ENCODE measurements around the gene PTGIR. TPM values are rescaled to one million over a fixed set of nuclear protein-coding genes. Genes with fewer than 3 reads are reported as not detected.

The PTGIR gene
- total and polyA plus RNA-seq, 3 experiments from 2014 or later, result 17.7 to 18.4 TPM; not detected in 1

DNA sequence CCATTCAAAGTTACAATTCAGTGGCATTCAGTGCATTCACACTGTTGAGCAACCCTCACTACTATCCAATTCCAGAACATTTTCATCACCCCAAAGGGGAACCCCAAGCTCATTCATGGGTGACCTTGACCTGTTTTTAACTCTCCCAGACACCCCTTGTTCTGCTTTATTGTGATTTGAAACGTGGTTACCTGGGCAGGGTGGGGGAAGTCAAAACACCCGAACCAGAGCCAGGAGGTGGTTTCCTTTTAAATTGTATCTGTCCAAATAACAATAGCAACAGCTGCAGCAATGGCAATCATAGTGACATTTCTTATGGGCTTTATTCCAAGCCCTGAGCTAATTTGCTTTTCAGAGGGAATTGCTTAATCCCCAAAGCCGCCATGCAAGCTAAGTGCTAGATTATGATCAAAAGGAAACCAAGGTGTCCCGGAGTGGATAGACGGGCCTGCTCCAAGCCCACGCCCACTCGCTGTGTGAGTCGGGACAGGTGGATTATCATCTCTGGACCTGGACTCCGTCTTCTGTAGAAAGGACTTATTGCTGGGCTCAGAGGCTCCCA is 6.1 kb downstream of the PTGIR start:
- Histone ChIP-seq H3K4me1 (ENCODE audit: insufficient read depth, low read length) (peaks cover 74% of the 10 kb centered on the region), H3K36me3 (ENCODE audit: insufficient read depth, low read length) (no peaks in the 10 kb centered on the region), H3K9me3 (ENCODE audit: low read length) (no peaks in the 10 kb centered on the region), H3K27me3 (ENCODE audit: insufficient read depth, low read length, poor library complexity, severe bottlenecking) (no peaks in the 10 kb centered on the region), H3K4me3 (ENCODE audit: low read length) (no peak overlapping the region), H3K27ac (ENCODE audit: low read depth, low read length) (no peak overlapping the region)
- ChIA-PET POLR2A (no interaction called here), CTCF (interaction anchor here (0.8 to 2.4 kb wide), 2 partner anchors 43 to 110 kb away, joined by 3 to 9 read pairs; partner anchors contain the start of gene DACT3)
- H3K27ac Mint-ChIP-seq, result peak overlapping the region in 1 of 8 donors; percentile 23
- no peaks in the 10 kb centered on the region for H3K36me3 Mint-ChIP-seq
- H3K27me3 Mint-ChIP-seq, result peaks cover 0 to 12% of the 10 kb centered on the region in 2 donors
- peak overlapping the region in 1 of 7 donors; percentile 48 for H3K4me3 Mint-ChIP-seq
- H3K9me3 Mint-ChIP-seq, result no peaks in the 10 kb centered on the region
- peaks cover 19 to 35% (median 22%) of the 10 kb centered on the region in 3 donors for H3K4me1 Mint-ChIP-seq
- DNase-seq, result peak in 1 of 5 donors; percentile 32

GRCh38 chr19:46617601-46618000 is 7.3 kb downstream of the PTGIR start:
- DNase-seq, result peak in 1 of 5 donors; percentile 20
- Histone ChIP-seq H3K4me3 (ENCODE audit: low read length) (no peak overlapping the region), H3K27me3 (ENCODE audit: insufficient read depth, low read length, poor library complexity, severe bottlenecking) (no peaks in the 10 kb centered on the region), H3K9me3 (ENCODE audit: low read length) (no peaks in the 10 kb centered on the region), H3K36me3 (ENCODE audit: insufficient read depth, low read length) (no peaks in the 10 kb centered on the region), H3K4me1 (ENCODE audit: insufficient read depth, low read length) (peaks cover 79% of the 10 kb centered on the region), H3K27ac (ENCODE audit: low read depth, low read length) (no peak overlapping the region)
- Mint-ChIP-seq H3K9me3 (no peaks in the 10 kb centered on the region), H3K36me3 (no peaks in the 10 kb centered on the region), H3K4me3 (no peak overlapping the region), H3K4me1 (peaks cover 21 to 38% (median 26%) of the 10 kb centered on the region in 3 donors), H3K27ac (no peak overlapping the region), H3K27me3 (peaks cover 0 to 12% of the 10 kb centered on the region in 2 donors)
- ChIA-PET CTCF (interaction anchor here (0.6 to 3.2 kb wide), 5 partner anchors 14 to 881 kb away, joined by 3 to 13 read pairs (median 3); no protein-coding TSS in a partner anchor), POLR2A (interaction anchor here (0.7 kb wide), 1 partner anchor 62 kb away, joined by 3 read pairs; no protein-coding TSS in a partner anchor)

DNA sequence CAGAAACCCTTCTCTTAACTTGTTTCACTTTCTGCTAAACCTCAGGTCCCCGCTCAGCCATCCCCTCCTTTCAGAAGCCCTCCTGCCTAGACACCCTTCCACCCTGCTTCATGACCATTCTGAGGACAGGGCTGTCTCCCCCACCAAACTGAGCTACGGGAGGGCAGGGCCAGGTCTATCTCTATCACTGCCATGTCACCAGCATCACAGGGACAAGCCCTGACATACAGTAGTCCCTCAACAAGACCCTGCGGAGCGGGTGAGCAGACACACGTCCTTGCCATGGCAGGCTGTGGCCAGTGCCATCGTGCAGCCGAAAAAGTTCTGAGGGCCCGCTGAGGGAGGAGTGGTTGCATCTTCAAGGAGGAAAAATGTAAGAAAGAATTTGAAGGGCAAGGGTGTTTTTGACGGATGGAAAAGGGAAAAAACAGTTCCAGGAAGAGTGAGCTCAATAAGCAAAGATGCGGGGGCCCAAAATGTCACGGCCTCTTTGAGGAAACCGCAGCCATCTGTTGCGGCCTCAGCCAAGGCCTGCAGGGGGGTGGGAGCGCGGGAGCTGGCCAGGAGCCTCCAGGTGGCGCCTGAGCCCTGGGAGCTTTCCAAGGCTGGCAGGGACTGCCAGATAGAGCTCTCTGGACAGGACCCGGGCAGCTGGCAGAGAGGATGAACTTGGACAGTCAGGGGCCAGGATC is 8.1 kb downstream of the PTGIR start:
- H3K4me3 ChIP-seq (ENCODE audit: low read length), result no peak overlapping the region
- H3K4me1 Mint-ChIP-seq, result peaks cover 29 to 42% (median 34%) of the 10 kb centered on the region in 3 donors
- H3K4me1 ChIP-seq (ENCODE audit: insufficient read depth, low read length), result peaks cover 79% of the 10 kb centered on the region
- H3K9me3 Mint-ChIP-seq, result no peaks in the 10 kb centered on the region
- ChIA-PET CTCF (interaction anchor here (0.8 to 3.2 kb wide), 4 partner anchors 14 to 45 kb away, joined by 3 to 13 read pairs (median 4); no protein-coding TSS in a partner anchor), POLR2A (no interaction called here)
- H3K36me3 Mint-ChIP-seq, result no peaks in the 10 kb centered on the region
- H3K36me3 ChIP-seq (ENCODE audit: insufficient read depth, low read length), result no peaks in the 10 kb centered on the region
- peak overlapping the region in 2 of 7 donors; percentile 52 to 68 for H3K4me3 Mint-ChIP-seq
- H3K27me3 Mint-ChIP-seq, result peaks cover 0 to 6% of the 10 kb centered on the region in 2 donors
- H3K27ac Mint-ChIP-seq, result peak overlapping the region in 3 of 8 donors; percentile 11 to 85 (median 70)
- no peaks in the 10 kb centered on the region for H3K9me3 ChIP-seq (ENCODE audit: low read length)
- no peak overlapping the region for H3K27ac ChIP-seq (ENCODE audit: low read depth, low read length)
- no peaks in the 10 kb centered on the region for H3K27me3 ChIP-seq (ENCODE audit: insufficient read depth, low read length, poor library complexity, severe bottlenecking)
- peak in 1 of 5 donors; percentile 35 for DNase-seq

DNA sequence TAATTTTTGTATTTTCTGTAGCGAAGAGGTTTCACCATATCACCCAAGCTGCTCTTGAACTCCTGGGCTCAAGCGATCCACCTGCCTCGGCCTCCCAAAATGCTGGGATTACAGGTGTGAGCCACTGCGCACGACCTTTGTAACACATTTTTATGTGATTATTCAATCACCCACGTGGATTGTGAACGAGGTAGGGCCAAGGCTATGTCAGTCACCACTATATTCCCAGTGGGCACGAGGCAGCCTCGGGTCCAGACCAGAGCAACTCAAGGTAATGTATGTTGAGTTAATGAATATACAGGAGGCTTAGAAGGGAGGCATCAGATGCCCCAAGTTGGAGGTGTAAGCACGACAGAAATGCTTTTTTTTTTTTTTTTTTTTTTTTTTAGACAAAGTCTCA is 8.9 kb downstream of the PTGIR start:
- Histone ChIP-seq H3K9me3 (ENCODE audit: low read length) (no peaks in the 10 kb centered on the region), H3K36me3 (ENCODE audit: insufficient read depth, low read length) (no peaks in the 10 kb centered on the region), H3K4me1 (ENCODE audit: insufficient read depth, low read length) (peaks cover 79% of the 10 kb centered on the region), H3K27me3 (ENCODE audit: insufficient read depth, low read length, poor library complexity, severe bottlenecking) (no peaks in the 10 kb centered on the region), H3K27ac (ENCODE audit: low read depth, low read length) (no peak overlapping the region), H3K4me3 (ENCODE audit: low read length) (no peak overlapping the region)
- no peak overlapping the region for H3K4me3 Mint-ChIP-seq
- peaks cover 0 to 3% of the 10 kb centered on the region in 2 donors for H3K27me3 Mint-ChIP-seq
- CTCF ChIA-PET, result interaction anchor here (0.7 to 3.2 kb wide), 4 partner anchors 21 to 113 kb away, joined by 3 to 13 read pairs (median 4); partner anchors contain the start of gene GNG8
- peaks cover 0 to 2% (median 0%) of the 10 kb centered on the region in 3 donors for H3K36me3 Mint-ChIP-seq
- H3K27ac Mint-ChIP-seq, result no peak overlapping the region
- DNase-seq, result peak in 1 of 5 donors; percentile 30
- peaks cover 35 to 50% (median 42%) of the 10 kb centered on the region in 3 donors for H3K4me1 Mint-ChIP-seq
- H3K9me3 Mint-ChIP-seq, result no peaks in the 10 kb centered on the region
- POLR2A ChIA-PET, result no interaction called here

- peaks cover 0 to 3% of the 10 kb centered on the region in 2 donors for H3K27me3 Mint-ChIP-seq
- peaks cover 0 to 17% (median 2%) of the 10 kb centered on the region in 3 donors for H3K36me3 Mint-ChIP-seq
- H3K4me1 ChIP-seq (ENCODE audit: insufficient read depth, low read length), result peaks cover 80% of the 10 kb centered on the region
- peaks cover 5% of the 10 kb centered on the region for H3K36me3 ChIP-seq (ENCODE audit: insufficient read depth, low read length)
- H3K4me1 Mint-ChIP-seq, result peaks cover 39 to 56% (median 48%) of the 10 kb centered on the region in 3 donors
- no peaks in the 10 kb centered on the region for H3K9me3 Mint-ChIP-seq
- POLR2A ChIA-PET, result interaction anchor here (0.8 to 1.5 kb wide), 3 partner anchors 13 to 219 kb away, joined by 3 to 10 read pairs (median 3); partner anchors contain the start of genes CALM3 and DACT3
- H3K27me3 ChIP-seq (ENCODE audit: insufficient read depth, low read length, poor library complexity, severe bottlenecking), result no peaks in the 10 kb centered on the region
- no peak overlapping the region for H3K27ac ChIP-seq (ENCODE audit: low read depth, low read length)
- CTCF ChIA-PET, result interaction anchor here (0.6 to 4.9 kb wide), 19 partner anchors 9 to 255 kb away, joined by 3 to 66 read pairs (median 4); partner anchors contain the start of genes CALM3, DACT3 and PTGIR
- peak; percentile 63 to 86 (median 71) for DNase-seq
- no peaks in the 10 kb centered on the region for H3K9me3 ChIP-seq (ENCODE audit: low read length)
- peak overlapping the region in 5 of 7 donors; percentile 32 to 73 (median 37) for H3K4me3 Mint-ChIP-seq
- peak overlapping the region; percentile 47 to 83 (median 68) for H3K27ac Mint-ChIP-seq
- no peak overlapping the region for H3K4me3 ChIP-seq (ENCODE audit: low read length)
Observed at GRCh38 chr19:46614114-46614722, 10.7 kb downstream of the PTGIR start.

- no peaks in the 10 kb centered on the region for H3K9me3 ChIP-seq (ENCODE audit: low read length)
- POLR2A ChIA-PET, result interaction anchor here (1.4 to 1.5 kb wide), 2 partner anchors 12 to 48 kb away, joined by 3 to 10 read pairs; partner anchors contain the start of genes CALM3 and DACT3
- H3K4me1 ChIP-seq (ENCODE audit: insufficient read depth, low read length), result peaks cover 74% of the 10 kb centered on the region
- peak in 1 of 5 donors; percentile 43 for DNase-seq
- no peak overlapping the region for H3K27ac ChIP-seq (ENCODE audit: low read depth, low read length)
- H3K36me3 Mint-ChIP-seq, result peaks cover 0 to 24% (median 4%) of the 10 kb centered on the region in 3 donors
- peaks cover 11% of the 10 kb centered on the region for H3K36me3 ChIP-seq (ENCODE audit: insufficient read depth, low read length)
- H3K4me3 Mint-ChIP-seq, result no peak overlapping the region
- H3K9me3 Mint-ChIP-seq, result no peaks in the 10 kb centered on the region
- no peak overlapping the region for H3K4me3 ChIP-seq (ENCODE audit: low read length)
- peaks cover 0 to 3% of the 10 kb centered on the region in 2 donors for H3K27me3 Mint-ChIP-seq
- no peaks in the 10 kb centered on the region for H3K27me3 ChIP-seq (ENCODE audit: insufficient read depth, low read length, poor library complexity, severe bottlenecking)
- CTCF ChIA-PET, result interaction anchor here (0.6 to 4.9 kb wide), 18 partner anchors 9 to 255 kb away, joined by 3 to 66 read pairs (median 4); partner anchors contain the start of genes CALM3, DACT3 and PTGIR
- peaks cover 42 to 55% (median 48%) of the 10 kb centered on the region in 3 donors for H3K4me1 Mint-ChIP-seq
- H3K27ac Mint-ChIP-seq, result peak overlapping the region in 7 of 8 donors; percentile 23 to 79 (median 71)
Observed at GRCh38 chr19:46613525-46613924, 11.4 kb downstream of the PTGIR start.

DNA sequence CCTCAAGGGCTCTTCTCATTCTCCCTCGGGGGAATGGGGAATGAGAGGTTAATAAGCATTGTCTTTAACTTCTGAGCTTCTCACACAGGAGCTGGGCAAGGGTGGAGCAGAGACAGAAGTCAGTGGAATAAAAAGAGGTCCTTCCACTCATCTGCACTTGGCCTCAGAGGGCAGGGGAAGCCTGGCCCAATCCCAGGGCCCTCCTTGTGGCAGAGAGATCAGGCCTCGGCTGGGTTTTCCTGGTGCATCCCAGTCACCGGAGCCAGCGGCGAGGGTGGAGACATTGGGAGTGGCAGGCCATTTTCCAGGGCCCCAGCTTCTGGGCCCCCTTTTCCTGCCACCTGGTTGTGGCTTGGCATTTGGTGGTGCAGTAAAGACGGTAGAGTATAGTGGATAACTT is 13.1 kb downstream of the PTGIR start:
- H3K9me3 ChIP-seq (ENCODE audit: low read length), result no peaks in the 10 kb centered on the region
- peaks cover 45 to 52% (median 51%) of the 10 kb centered on the region in 3 donors for H3K4me1 Mint-ChIP-seq
- H3K27ac ChIP-seq (ENCODE audit: low read depth, low read length), result no peak overlapping the region
- peaks cover 61% of the 10 kb centered on the region for H3K4me1 ChIP-seq (ENCODE audit: insufficient read depth, low read length)
- H3K9me3 Mint-ChIP-seq, result no peaks in the 10 kb centered on the region
- ChIA-PET CTCF (interaction anchor here (0.7 to 4.9 kb wide), 12 partner anchors 9 to 146 kb away, joined by 3 to 66 read pairs (median 4); partner anchors contain the start of genes CALM3 and DACT3), POLR2A (interaction anchor here (1.1 to 3.9 kb wide), 4 partner anchors 10 to 102 kb away, joined by 4 to 52 read pairs (median 6); partner anchors contain the start of gene CALM3)
- peak overlapping the region; percentile 65 to 85 (median 71) for H3K4me3 Mint-ChIP-seq
- peak overlapping the region; percentile 20 for H3K4me3 ChIP-seq (ENCODE audit: low read length)
- DNase-seq, result peak in 2 of 5 donors; percentile 34 to 46
- H3K36me3 ChIP-seq (ENCODE audit: insufficient read depth, low read length), result peaks cover 26% of the 10 kb centered on the region
- no peaks in the 10 kb centered on the region for H3K27me3 ChIP-seq (ENCODE audit: insufficient read depth, low read length, poor library complexity, severe bottlenecking)
- peaks cover 0 to 2% of the 10 kb centered on the region in 2 donors for H3K27me3 Mint-ChIP-seq
- peaks cover 3 to 41% (median 10%) of the 10 kb centered on the region in 3 donors for H3K36me3 Mint-ChIP-seq
- H3K27ac Mint-ChIP-seq, result peak overlapping the region; percentile 87 to 97 (median 93)
